NCI-H748 (cell line): Measurements from ENCODE around the gene ATL3.
"Not testable (repeated sequence)": the region's sequence is repeated elsewhere in the genome, so short reads cannot be mapped to it uniquely, and the experiment has no call there.

Experiments used
- DNase-seq: peaks from one replicate; lab custom pipeline; 2025; ENCODE audit not compliant: unreplicated experiment; lab: John Stamatoyannopoulos, UW

ATL3 gene, protein sequence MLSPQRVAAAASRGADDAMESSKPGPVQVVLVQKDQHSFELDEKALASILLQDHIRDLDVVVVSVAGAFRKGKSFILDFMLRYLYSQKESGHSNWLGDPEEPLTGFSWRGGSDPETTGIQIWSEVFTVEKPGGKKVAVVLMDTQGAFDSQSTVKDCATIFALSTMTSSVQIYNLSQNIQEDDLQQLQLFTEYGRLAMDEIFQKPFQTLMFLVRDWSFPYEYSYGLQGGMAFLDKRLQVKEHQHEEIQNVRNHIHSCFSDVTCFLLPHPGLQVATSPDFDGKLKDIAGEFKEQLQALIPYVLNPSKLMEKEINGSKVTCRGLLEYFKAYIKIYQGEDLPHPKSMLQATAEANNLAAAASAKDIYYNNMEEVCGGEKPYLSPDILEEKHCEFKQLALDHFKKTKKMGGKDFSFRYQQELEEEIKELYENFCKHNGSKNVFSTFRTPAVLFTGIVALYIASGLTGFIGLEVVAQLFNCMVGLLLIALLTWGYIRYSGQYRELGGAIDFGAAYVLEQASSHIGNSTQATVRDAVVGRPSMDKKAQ

GRCh38 chr11:63671322-63672155, at the start of gene ATL3:
ATL3 (minus strand) TSS chr11:63671376; CDS start chr11:63671335, 41 bp downstream.
- DNase-seq: peak; percentile 98

DNA sequence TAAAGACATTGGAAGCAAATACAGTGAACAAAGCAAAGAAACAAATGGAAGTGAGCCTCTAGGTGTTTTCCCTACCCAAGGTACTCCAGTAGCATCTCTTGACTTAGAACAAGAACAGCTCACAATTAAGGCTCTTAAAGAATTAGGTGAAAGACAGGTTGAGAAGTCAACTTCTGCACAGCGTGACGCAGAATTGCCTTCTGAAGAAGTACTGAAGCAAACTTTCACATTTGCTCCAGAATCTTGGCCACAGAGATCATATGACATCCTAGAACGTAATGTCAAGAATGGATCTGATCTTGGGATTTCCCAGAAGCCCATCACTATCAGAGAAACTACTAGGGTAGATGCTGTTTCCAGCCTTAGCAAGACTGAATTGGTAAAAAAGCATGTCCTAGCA, 49.4 kb upstream of the ATL3 start:
- DNase-seq: no peak

GRCh38 chr11:63719987-63720386, 48.8 kb upstream of the ATL3 start:
- DNase-seq: no peak

- no peak for DNase-seq
These were observed 47.8 kb upstream of the ATL3 start for GRCh38 chr11:63719001-63719400.

- no peak for DNase-seq
These were observed 44.9 kb upstream of the ATL3 start for GRCh38 chr11:63716046-63716445.

GRCh38 chr11:63713766-63714165, 42.6 kb upstream of the ATL3 start:
- no peak for DNase-seq

DNA sequence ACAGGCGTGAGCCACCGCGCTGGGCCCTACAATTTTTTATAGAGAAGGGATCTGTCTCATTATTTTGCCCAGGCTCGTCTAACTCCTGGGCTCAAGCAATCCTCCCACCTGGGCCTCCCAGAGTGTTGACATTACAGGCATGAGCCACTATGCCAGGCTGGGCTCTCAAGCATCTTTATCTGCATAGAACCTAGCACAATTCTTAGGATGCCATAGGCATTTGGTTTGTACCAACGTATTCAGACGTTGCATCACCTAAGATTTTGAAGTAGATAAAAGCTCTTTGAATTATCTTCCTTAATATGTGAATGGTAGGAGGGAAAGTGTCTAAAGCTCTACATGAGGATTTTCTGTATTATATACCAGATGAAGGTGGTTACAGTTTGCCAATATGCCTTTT, 40.7 kb upstream of the ATL3 start:
- no peak for DNase-seq

GRCh38 chr11:63710476-63711217, 39.5 kb upstream of the ATL3 start:
- no peak for DNase-seq

DNA sequence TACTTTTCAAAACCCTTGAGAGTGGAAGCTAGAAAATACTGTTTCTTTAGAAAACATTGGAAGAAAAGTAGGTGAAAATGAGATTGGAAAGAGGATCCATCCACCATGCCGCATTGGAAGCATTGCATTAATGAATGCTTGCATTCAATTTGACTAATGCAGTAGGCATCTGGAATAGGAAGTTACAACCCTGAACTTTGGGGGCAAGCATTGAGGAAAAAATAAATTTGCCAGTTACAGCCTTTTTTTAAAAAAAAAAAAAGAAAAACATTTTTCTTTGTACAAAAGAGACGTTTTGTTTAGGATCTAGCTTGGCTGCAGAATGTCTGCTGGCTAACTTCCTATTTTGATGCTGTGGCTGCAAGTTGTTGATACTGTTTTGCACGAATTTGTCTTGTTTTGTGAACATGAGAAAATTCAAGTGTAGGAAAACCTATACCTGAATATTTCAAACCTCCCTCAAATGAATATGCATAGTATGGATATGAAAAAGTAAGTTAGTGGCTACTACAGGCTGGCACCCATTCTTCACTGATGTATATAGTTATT, 38.2 kb upstream of the ATL3 start:
- no peak for DNase-seq

GRCh38 chr11:63708764-63709163, 37.6 kb upstream of the ATL3 start:
- DNase-seq: no peak

GRCh38 chr11:63705526-63705925, 34.4 kb upstream of the ATL3 start:
- DNase-seq: no peak

GRCh38 chr11:63699896-63700295, 28.7 kb upstream of the ATL3 start:
- DNase-seq: no peak

- DNase-seq: no peak
These were observed 28.0 kb upstream of the ATL3 start for GRCh38 chr11:63698976-63699733.

DNA sequence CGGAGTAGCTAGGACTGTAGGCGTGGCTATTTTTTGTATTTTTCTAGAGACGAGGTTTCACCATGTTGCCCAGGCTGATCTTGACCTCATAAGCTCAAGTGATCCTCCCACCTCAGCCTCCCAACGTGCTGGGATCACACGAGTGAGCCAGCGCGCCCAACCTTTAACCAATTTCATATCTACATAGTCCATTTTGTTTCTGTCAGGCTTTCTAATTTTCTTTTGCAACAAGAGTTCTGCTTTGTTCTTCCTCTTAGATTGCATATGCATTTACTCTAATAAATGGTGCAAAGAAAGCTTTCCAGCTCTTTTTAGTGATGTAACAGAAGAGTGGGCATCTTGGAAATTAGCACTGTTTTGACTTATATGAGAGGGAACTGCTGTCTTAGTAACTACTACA, 23.4 kb upstream of the ATL3 start:
- DNase-seq: no peak

DNA sequence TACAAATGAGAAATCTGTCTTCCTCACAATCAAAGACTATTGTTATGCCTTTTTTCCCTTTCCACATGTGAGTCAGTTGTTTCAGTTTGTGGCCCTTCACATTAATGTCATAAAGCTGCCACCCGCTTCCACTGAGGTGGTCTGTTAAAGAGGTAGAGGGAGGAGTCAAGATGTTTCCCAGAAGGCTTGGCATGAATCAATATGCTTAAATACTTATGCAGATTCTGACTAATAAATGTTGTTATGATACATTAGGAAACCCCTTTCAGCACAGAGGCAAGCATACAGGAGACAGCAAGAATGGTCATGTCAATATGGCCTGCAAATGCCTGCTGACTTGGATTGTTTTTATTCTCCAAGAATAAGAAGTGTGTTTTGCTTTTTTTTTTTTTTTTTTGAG, 16.7 kb upstream of the ATL3 start:
- DNase-seq: no peak

- no peak for DNase-seq
These were observed 15.8 kb upstream of the ATL3 start for GRCh38 chr11:63686926-63687325.

DNA sequence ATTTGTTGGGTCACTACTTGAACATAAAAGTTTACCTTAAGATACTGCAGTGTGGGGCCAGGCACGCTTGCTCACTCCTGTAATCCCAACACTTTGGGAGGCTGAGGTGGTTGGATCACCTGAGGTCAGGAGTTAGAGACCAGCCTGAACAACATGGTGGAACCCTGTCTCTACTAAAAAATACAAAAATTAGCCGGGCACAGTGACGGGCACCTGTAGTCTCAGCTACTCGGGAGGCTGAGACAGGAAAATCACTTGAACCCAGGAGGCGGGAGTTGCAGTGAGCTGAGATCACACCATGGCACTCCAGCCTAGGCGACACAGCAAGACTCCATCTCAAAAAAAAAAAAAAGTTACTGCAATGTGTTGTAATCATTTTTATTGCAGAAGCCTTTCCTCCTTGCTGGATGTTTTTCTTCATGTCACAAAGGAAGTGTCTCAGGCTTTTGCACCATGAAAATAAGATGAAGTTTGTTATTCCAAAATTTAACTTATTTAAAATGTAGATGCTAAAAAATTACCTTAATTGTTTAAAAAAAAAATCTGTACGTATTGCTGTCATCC, 14.1 kb upstream of the ATL3 start:
- DNase-seq: not testable (repeated sequence)

- DNase-seq: no peak
These were observed 12.2 kb upstream of the ATL3 start for GRCh38 chr11:63683133-63683991.
